Neural cell (in vitro differentiated cells): ENCODE measurements around the gene SKI.

Source experiments
- EP300 ChIP-seq: fragments of 450-650 bp; conservative IDR thresholded peaks from 2 replicates; pipeline ENCODE4 v1.6.1; 2014; ENCODE audit warnings: antibody characterized with exemption, mild to moderate bottlenecking, moderate library complexity; ENCODE audit not compliant: poor library complexity, severe bottlenecking
- EZH2 ChIP-seq: fragments of 200-600, 300-800 bp; shearing (Covaris generic), sonication (generic); IDR thresholded peaks from 2 replicates; pipeline ENCODE4 v1.6.1; 2014; ENCODE audit warnings: antibody characterized with exemption, low read length, borderline replicate concordance, mild to moderate bottlenecking; ENCODE audit not compliant: insufficient read depth, poor library complexity, severe bottlenecking
- MXI1 ChIP-seq: fragments of 450-650 bp; conservative IDR thresholded peaks from 2 replicates; pipeline ENCODE4 v1.6.1; 2014; ENCODE audit warnings: antibody characterized with exemption, mild to moderate bottlenecking; ENCODE audit not compliant: poor library complexity, severe bottlenecking
- POLR2AphosphoS5 ChIP-seq: IDR thresholded peaks from 2 replicates; pipeline ENCODE4 v1.6.1; 2012
- RAD21 ChIP-seq: fragments of 450-650 bp; conservative IDR thresholded peaks from 2 replicates; pipeline ENCODE4 v1.6.1; 2014; ENCODE audit warnings: antibody characterized with exemption, mild to moderate bottlenecking, moderate library complexity
- TAF1 ChIP-seq: IDR thresholded peaks from 2 replicates; pipeline ENCODE4 v1.6.1; 2012; ENCODE audit warnings: low read depth
- TF ChIP-seq, protein P1 (sequence below): fragments of 450-650 bp; IDR thresholded peaks from 2 replicates; pipeline ENCODE4 v1.5.1; 2014; ENCODE audit warnings: antibody characterized with exemption, mild to moderate bottlenecking, moderate library complexity; ENCODE audit not compliant: poor library complexity, severe bottlenecking
- TF ChIP-seq, protein P2 (sequence below): IDR thresholded peaks from 2 replicates; pipeline ENCODE4 v1.6.1; 2012; ENCODE audit warnings: borderline replicate concordance

DNA sequence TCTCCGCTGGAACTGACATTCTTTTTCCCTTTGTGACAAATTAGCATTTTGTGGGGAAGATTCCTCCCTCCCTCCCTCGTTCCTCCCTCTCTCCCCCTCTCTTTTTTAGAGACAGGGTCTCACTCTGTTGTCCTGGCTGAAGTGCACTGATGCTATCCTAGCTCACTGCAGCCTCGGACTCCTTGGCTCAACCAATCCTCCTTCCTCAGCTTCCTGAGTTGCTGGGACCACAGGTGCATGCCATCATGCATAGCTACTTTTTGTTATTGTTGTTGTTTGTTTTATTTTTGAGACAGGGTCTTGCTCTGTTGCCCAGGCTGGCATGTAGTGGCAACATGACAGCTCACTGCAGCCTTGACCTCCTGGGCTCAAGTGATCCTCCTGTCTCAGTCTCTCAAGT, 6.8 kb upstream of the SKI start:
- TF ChIP-seq, protein P1, sequence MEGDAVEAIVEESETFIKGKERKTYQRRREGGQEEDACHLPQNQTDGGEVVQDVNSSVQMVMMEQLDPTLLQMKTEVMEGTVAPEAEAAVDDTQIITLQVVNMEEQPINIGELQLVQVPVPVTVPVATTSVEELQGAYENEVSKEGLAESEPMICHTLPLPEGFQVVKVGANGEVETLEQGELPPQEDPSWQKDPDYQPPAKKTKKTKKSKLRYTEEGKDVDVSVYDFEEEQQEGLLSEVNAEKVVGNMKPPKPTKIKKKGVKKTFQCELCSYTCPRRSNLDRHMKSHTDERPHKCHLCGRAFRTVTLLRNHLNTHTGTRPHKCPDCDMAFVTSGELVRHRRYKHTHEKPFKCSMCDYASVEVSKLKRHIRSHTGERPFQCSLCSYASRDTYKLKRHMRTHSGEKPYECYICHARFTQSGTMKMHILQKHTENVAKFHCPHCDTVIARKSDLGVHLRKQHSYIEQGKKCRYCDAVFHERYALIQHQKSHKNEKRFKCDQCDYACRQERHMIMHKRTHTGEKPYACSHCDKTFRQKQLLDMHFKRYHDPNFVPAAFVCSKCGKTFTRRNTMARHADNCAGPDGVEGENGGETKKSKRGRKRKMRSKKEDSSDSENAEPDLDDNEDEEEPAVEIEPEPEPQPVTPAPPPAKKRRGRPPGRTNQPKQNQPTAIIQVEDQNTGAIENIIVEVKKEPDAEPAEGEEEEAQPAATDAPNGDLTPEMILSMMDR = no peak
- TF ChIP-seq TAF1 (no peak), POLR2AphosphoS5 (no peak), EZH2 (no peak), EP300 (no peak), MXI1 (no peak), RAD21 (no peak)
- TF ChIP-seq, protein P2, sequence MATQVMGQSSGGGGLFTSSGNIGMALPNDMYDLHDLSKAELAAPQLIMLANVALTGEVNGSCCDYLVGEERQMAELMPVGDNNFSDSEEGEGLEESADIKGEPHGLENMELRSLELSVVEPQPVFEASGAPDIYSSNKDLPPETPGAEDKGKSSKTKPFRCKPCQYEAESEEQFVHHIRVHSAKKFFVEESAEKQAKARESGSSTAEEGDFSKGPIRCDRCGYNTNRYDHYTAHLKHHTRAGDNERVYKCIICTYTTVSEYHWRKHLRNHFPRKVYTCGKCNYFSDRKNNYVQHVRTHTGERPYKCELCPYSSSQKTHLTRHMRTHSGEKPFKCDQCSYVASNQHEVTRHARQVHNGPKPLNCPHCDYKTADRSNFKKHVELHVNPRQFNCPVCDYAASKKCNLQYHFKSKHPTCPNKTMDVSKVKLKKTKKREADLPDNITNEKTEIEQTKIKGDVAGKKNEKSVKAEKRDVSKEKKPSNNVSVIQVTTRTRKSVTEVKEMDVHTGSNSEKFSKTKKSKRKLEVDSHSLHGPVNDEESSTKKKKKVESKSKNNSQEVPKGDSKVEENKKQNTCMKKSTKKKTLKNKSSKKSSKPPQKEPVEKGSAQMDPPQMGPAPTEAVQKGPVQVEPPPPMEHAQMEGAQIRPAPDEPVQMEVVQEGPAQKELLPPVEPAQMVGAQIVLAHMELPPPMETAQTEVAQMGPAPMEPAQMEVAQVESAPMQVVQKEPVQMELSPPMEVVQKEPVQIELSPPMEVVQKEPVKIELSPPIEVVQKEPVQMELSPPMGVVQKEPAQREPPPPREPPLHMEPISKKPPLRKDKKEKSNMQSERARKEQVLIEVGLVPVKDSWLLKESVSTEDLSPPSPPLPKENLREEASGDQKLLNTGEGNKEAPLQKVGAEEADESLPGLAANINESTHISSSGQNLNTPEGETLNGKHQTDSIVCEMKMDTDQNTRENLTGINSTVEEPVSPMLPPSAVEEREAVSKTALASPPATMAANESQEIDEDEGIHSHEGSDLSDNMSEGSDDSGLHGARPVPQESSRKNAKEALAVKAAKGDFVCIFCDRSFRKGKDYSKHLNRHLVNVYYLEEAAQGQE = no peak
